ENCODE measurements around the gene APMAP.

The APMAP gene

DNA sequence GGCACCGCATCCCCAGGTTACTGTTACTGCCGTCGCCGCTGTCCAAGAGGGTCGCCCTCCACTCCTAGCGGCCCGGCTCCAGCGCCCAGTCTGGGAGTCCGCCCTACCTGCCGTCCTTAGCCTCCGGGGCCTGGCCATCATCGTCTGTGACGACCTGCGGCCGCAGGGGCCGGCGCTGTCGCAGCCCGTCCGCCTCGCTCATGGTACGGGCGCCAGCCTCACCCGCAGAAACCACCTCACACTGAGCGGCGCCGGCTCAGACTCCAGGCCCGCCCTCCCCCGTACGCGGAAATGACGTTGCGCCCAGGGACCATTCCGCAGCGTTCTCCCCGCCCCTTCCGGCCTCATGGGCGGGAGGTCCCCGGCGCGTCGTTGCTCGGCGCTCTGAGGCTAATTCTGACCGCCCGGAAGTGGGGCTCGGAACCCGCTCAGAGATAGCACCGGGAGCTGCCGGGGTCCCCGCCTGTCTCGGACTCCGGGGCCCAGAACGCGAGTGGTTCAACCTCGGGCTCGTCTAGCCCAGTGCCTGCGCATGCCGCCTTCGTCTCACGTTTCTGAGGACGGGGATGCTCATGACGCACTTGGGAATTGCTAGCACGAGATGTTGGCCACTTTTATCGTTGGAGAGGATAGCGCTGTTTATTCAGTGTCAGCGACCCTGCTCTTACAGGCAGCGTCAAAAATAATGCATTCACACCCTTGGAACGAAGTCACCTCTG, at the start of gene APMAP:
TSS of gene APMAP (minus strand) at position 265 of the 719 bp plus-strand sequence. CDS start at position 202, 63 bp downstream.
- peak; percentile 95 for DNase-seq (ENCODE audit: low read depth)

DNA sequence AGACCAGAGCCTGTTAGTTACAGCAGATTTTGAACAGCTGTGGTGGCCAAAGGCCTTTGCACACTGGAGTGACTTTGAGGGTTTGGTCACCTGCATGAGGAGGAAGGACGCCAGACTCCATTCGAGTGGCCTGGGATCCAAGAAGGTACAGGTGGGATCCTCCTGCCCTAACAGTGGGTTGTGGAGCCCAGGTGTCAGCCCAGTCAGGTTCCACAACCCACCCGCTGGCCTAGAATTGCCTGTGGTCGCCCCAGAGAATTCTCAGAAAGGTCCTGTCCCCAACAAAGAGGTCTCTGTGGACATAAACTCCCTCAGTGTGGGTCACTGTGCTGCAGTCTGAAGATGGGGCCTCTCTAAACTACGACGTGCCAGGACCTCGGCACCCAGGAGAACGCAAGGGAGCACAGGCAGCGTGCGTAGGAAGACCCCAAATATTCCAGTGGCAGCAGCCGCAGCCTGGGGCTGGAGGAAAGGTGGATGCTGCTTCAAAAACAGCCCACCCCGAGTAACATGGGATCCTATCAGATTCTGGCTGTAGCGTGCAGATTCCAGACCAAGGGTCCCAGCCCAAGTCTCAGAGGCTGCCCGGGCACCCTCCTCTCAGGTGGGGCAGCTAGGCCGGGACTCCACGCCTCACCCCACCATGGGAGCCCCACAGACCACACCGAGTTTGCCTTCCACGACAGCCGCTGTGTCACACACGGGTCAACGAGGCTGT, 49.4 kb upstream of the APMAP start:
- no peak for DNase-seq (ENCODE audit: low read depth)

GRCh38 chr20:25040438-25040831, 47.9 kb upstream of the APMAP start:
- no peak for DNase-seq (ENCODE audit: low read depth)

- no peak for DNase-seq (ENCODE audit: low read depth)
These were observed 47.3 kb upstream of the APMAP start for GRCh38 chr20:25039697-25040437.

DNA sequence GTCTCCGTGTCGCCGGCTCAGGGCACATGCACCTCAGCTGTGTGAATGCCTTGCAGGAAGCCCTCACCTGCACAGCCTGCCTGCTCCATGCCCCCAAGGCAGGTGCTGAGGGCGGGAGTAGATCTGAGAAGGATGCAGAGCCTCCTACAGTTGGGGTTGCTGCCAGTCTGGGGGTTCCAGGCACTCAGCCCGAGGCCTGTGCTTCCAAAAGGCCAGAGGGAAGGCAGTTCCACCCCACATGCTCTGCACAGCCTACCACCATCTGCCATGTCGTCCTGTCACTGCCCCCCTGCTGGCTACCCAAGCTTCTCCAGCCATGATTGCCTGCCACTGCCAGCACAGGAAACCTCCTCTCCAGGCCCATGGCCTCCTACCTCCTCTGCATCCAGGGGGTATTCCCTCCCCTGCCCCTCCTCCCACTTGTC, 46.1 kb upstream of the APMAP start:
- no peak for DNase-seq (ENCODE audit: low read depth)

GRCh38 chr20:25038103-25038410, 45.5 kb upstream of the APMAP start:
- no peak for DNase-seq (ENCODE audit: low read depth)

DNA sequence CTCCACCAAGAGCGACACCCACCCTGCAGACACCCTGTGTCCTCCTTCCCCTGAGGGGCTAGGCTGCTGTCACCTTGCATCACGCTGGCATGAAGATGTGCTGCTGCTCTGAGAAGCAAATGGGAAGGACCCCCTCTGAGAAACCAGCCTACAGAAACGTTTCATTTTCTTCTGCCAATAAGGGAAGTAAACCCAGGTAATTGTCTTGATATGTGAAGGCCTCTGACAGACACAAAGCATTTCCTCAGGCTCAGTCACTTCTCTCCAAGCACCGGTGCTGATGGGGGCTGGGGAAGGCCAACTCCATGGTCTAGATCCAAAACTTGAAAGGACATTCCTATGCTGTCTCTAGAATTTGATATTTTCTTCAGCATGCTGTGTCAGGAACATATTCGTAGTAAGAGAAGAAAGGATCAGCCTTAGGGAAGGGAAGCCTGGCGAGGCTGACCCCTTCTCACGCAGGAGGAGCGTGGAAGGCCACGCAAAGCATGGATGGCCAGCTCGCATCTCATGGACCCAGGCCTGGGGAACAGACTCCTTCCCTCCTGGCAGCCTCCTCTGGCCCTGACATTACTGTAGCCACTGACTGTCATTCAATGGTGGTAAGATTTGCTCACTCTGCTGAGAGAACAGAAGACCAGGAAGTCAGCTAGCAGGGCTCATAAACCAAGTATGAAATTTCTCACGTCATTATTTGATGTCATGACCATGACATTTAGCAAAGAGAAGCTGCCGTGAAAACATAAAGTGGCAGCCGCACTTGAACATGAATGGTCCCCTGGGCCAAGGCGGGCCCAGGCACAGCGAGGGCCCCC, 44.9 kb upstream of the APMAP start:
- DNase-seq (ENCODE audit: low read depth), result no peak

GRCh38 chr20:25036331-25036936, 43.9 kb upstream of the APMAP start:
- DNase-seq (ENCODE audit: low read depth), result no peak

DNA sequence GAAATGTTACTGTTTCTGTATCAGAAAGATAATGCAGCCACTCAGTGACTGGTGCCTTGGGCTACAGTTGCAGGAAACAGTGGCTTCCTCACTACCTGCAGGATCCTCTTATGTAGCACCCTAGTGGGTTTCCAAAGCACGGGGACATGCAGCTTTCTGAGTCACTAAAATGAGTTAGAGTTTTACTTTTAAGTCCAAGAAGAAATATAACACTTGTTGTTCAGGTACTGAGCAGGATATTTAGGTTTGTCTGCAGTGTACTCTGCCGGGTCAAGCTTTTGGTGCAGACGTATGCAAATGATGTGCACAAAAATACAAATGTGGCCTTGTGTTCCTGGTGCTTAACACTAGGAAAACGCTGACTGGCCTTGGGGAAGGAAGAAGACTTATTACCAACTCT, 43.4 kb upstream of the APMAP start:
- no peak for DNase-seq (ENCODE audit: low read depth)

- DNase-seq (ENCODE audit: low read depth), result no peak
These were observed 41.4 kb upstream of the APMAP start for GRCh38 chr20:25033924-25034300.

- DNase-seq (ENCODE audit: low read depth), result no peak
These were observed 40.8 kb upstream of the APMAP start for GRCh38 chr20:25033265-25033923.

- DNase-seq (ENCODE audit: low read depth), result no peak
These were observed 40.1 kb upstream of the APMAP start for GRCh38 chr20:25032478-25033264.

DNA sequence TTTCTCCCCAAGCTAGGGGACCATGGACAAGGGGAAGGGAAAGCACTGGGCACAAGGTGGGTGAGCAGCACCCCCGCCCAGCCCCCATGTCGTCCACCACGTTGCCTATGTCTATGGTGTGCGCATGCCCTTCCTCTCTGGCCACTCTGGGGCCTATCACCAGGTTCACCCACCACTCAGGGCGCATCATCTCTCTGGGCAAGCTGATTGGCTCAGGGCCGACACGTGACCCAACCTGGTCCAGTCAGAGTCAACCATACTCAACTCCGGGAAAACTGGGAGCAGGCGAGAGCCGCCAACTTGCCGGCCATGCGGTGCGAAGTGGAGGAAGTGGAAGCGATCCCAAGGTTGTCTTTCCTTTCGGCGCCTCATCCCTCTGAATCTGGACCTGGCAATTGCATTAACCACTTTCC, 39.5 kb upstream of the APMAP start:
- no peak for DNase-seq (ENCODE audit: low read depth)

- DNase-seq (ENCODE audit: low read depth), result no peak
These were observed 38.7 kb upstream of the APMAP start for GRCh38 chr20:25031241-25031640.

DNA sequence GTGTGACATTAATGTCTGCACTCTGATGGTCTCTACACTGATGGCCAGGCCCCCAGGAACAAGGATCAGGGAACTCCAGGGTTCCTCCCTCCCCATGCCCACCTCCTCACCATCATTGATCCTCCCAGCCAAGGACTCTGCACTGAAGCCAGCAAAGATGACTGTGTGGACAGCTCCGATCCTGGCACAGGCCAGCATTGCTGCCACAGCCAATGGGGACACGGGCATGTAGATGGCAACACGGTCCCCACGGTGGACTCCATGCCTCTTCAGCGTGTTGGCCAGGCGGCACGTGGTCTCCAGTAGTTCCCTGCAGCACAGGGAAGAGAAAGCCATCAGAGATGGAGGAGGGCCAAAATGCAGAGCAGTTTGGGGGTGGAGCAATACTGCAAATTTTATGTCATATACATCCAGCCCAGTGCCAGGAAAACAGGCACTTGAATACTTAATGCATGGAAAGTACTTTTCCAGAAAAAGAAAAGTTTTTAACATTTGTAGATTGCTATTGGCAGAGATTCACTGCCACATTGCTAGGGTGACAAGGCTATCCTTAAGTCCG, 38.2 kb upstream of the APMAP start:
- no peak for DNase-seq (ENCODE audit: low read depth)

GRCh38 chr20:25030007-25030648, 37.6 kb upstream of the APMAP start:
- no peak for DNase-seq (ENCODE audit: low read depth)

DNA sequence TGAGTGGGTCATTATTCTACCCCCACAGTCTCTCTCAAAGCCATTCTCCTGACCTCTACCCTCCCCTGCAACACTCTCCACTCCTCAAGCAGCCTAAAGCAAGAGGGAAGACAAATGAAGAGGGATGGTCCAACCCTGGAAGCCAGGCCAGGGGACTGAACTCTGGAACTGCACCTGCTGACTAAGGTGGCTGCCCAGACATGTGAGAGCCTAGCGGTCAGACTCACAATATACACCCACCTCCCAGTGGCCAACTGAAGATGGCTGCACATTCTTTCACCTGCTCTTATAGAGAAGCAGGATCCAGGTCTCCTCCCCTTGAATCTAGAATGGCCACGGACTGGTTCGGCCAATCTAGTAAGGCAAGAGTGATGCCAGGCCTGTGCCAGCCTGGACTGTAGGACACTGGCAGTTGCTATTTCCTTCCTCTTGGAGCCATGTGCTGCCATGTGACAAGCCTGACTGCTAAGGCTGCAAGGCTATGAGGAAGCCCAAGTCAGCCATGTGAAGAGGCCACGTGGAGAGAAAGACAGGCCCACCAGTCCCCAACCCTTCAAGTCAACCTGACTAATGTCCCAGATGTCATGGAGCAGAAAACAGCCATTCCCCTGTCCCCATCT, 33.5 kb upstream of the APMAP start:
- no peak for DNase-seq (ENCODE audit: low read depth)

GRCh38 chr20:25025091-25025861, 32.7 kb upstream of the APMAP start:
- DNase-seq (ENCODE audit: low read depth), result no peak

Measured in stimulated activated CD8-positive, alpha-beta memory T cell treated with anti-CD3 and anti-CD28 coated beads, Interleukin-7, amount 100 ng/mL, for 24 hours (primary cell).